Activated CD4-positive, alpha-beta T cell treated with anti-CD3 and anti-CD28 coated beads for 1 hour (primary cell): Measurements from ENCODE around the gene PILRB.

Source experiments
- DNase-seq: peaks from one replicate; pipeline ENCODE4 v3.0.0-alpha.2; 2020

Gene PILRB

DNA sequence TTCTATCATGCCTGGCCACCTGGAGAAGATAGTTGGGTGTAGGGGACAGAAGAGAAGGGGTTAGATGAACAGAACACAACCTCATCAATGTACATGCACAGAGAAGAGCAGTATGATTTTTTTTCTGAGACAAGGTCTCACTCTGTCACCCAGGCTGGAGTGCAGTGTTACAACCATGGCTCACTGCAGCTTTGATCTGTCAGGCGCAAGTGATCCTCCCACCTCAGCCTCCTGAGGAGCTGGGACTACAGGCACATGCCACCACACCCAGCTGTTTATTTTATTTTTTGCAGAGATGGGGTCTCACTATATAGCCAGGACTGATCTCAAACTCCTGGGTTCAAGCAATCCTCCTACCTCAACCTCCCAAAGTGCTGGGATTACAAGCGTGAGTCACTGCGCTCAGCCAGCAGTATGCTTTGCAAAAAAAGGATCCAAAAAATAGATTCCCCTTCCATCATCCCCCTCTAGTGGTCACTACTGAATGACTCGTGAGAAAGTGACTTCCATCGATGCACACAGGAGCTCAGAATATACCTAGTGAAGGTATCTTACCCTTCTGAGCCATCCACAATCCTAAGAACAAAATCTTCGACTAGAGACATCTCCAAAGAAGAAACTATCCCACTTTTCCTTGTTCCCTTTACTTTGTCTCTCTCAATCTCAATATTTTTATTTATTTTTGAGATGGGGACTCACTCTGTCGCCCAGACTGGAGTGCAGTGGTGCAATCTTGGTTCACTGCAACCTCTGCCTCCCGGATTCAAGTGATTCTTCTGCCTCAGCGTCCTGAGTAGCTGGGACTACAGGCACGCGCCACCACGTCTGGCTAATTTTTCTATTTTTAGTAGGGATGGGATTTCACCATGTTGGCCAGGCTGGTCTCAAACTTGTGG lies 49.6 kb downstream of the PILRB start:
- DNase-seq, result no peak

DNA sequence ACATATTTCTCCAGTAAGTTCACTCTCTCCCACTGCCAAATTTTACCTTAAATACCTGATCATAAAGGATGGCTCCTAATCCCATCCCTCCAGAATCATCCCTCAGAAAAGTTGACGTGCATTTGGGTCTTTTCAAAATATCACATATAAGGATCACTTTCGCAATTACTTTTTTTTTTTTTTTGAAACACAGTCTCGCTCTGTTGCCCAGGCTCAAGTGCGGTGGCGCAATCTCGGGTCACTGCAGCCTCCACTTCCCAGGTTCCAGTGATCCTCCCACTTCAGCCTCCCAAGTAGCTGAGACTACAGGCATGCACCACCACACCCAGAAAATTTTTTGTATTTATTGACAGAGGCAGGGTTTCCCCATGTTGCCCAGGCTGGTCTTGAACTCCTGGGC lies 53.2 kb downstream of the PILRB start:
- DNase-seq, result no peak

DNA sequence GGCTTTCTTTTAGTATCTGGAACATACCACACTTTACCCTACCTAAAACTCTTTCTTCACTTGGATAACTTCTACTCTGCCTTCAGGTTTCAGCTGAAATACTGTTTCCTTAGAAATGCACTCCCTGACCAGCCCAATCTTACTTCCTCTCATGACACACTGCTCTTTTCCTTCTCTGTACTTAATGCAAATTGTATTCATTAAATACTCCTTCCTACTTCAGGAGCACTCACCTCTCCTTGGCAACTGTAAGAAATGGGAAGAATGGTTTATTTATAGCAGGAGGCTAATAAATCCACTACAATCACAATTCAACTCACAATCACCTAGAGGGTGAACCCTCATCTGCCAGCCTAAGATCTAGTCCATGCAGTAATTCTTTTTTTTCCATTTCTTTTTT lies 55.4 kb downstream of the PILRB start:
- no peak for DNase-seq

DNA sequence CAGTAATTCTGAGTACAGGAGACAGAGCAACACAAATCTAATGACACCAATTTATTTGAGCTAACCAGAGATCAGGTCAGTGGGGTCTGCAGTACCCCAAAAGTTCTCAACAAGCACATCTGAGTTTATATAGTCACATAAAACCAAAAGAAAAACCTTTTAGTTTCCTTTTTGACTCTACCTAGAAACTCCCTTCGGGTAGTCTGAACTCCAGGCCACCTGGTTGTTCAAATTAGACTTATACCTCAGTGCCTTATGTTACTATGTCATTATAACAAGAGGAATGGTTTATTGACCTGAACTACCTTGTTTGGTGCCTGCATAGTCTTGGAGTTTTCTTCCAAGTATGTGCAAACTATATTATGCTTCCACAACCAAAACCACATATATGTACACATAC lies 56.0 kb downstream of the PILRB start:
- DNase-seq, result no peak

DNA sequence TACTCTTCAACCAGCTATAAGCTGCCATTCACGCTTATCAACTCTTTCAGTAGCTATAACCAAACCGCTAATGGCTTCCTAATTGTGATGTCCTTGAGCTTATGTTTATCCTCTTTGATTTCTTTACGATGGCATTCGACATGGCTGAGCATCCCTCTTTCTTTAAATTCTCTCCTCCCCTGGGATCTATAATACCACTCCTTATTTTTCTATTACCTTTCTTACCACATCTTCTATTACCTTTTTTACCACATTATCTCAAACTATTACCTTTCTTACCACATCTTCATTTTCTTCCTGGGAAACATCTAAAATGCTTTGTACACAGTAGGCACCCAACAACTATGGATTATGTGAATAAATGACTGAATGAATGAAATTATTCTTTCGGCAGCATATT lies 57.5 kb downstream of the PILRB start:
- DNase-seq, result no peak
